ENCODE results near the gene PSPH. TPM values are rescaled to one million over a fixed set of nuclear protein-coding genes. Genes with fewer than 3 reads are reported as not detected.
A peak's percentile ranks its signal among the peaks of the same experiment; 100 is the strongest.
"Not testable (repeated sequence)": the region's sequence is repeated elsewhere in the genome, so short reads cannot be mapped to it uniquely, and the experiment has no call there.

The PSPH gene
- total and polyA plus RNA-seq, 10 of the 15 experiments (the other 5 are each of a cell fraction or from before 2014, with no cell fraction given) = 5.2 to 36.4 (median 23.9) TPM

DNA sequence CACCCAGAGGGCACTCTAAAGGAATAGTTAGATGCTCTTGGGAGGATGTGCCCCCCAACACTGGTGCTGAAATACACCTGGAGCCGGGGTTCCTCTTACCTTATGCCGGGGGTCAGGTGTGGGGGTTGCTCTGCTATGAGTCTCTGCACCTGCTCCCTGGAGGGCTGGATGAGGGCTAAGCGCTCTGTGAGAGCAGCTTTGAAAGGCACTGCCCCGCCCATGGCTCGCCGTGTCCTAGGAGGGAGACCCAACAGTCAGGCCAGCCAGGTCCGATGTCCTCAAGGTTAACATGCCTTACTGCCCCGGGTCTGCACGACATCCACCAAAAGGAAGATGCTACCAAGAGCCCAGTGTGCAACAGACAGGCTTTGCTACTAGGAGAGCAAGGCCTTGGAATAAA, 31.7 kb downstream of the PSPH start:
- intact Hi-C loops (cut with micrococcal nuclease; ENCODE audit: unreplicated experiment) = no loop called here
- ATAC-seq = no peak
- H2AFZ ChIP-seq (ENCODE audit: control insufficient read depth, low read depth, low read length) = no peak overlapping the region
- no peaks in the 10 kb centered on the region for H4K20me1 ChIP-seq (ENCODE audit: control insufficient read depth, insufficient read depth)
- ChIA-PET POLR2A (no interaction called here), CTCF (no interaction called here), SMC1A (ENCODE audit: uncharacterized antibody, unreplicated experiment) (no interaction called here), RAD21 (ENCODE audit: unreplicated experiment) (no interaction called here)
- TF ChIP-seq STAT1 (conservative IDR thresholded peaks at IDR 0.05) = no peak
- TF ChIP-seq SMARCA5 (IDR thresholded peaks at IDR 0.05) = no peak
- TF ChIP-seq, protein P1, sequence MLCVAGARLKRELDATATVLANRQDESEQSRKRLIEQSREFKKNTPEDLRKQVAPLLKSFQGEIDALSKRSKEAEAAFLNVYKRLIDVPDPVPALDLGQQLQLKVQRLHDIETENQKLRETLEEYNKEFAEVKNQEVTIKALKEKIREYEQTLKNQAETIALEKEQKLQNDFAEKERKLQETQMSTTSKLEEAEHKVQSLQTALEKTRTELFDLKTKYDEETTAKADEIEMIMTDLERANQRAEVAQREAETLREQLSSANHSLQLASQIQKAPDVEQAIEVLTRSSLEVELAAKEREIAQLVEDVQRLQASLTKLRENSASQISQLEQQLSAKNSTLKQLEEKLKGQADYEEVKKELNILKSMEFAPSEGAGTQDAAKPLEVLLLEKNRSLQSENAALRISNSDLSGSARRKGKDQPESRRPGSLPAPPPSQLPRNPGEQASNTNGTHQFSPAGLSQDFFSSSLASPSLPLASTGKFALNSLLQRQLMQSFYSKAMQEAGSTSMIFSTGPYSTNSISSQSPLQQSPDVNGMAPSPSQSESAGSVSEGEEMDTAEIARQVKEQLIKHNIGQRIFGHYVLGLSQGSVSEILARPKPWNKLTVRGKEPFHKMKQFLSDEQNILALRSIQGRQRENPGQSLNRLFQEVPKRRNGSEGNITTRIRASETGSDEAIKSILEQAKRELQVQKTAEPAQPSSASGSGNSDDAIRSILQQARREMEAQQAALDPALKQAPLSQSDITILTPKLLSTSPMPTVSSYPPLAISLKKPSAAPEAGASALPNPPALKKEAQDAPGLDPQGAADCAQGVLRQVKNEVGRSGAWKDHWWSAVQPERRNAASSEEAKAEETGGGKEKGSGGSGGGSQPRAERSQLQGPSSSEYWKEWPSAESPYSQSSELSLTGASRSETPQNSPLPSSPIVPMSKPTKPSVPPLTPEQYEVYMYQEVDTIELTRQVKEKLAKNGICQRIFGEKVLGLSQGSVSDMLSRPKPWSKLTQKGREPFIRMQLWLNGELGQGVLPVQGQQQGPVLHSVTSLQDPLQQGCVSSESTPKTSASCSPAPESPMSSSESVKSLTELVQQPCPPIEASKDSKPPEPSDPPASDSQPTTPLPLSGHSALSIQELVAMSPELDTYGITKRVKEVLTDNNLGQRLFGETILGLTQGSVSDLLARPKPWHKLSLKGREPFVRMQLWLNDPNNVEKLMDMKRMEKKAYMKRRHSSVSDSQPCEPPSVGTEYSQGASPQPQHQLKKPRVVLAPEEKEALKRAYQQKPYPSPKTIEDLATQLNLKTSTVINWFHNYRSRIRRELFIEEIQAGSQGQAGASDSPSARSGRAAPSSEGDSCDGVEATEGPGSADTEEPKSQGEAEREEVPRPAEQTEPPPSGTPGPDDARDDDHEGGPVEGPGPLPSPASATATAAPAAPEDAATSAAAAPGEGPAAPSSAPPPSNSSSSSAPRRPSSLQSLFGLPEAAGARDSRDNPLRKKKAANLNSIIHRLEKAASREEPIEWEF (IDR thresholded peaks at IDR 0.05; ENCODE audit: insufficient replicate concordance, low read depth, low read length) = no peak
- no peak for TF ChIP-seq PAX5 (IDR thresholded peaks at IDR 0.05; ENCODE audit: borderline replicate concordance, low read depth, low read length)
- no peak for FAIRE-seq
- no peak for DNase-seq (ENCODE audit: low read depth, low spot score)
- no peak overlapping the region for H3K4me2 ChIP-seq (ENCODE audit: control insufficient read depth, insufficient read depth)
- no peak overlapping the region for H3K9ac ChIP-seq (ENCODE audit: control insufficient read depth, insufficient read depth, low read length)
- H3K79me2 ChIP-seq (ENCODE audit: control insufficient read depth, insufficient read depth, low read length) = no peaks in the 10 kb centered on the region
- no peak overlapping the region for H3K4me3 ChIP-seq
- H3K27me3 ChIP-seq (replicated peaks in 1 of 2; ENCODE audit: control insufficient read depth in 2 of 2, insufficient read depth in 2 of 2, low read length in 1 of 2) = no peaks in the 10 kb centered on the region
- 97% methylated on average over 9 of the region's 9 CpGs for WGBS (ENCODE audit: insufficient coverage, insufficient replicate concordance, low lambda C conversion rate, missing lambda C conversion rate)
- BruUV-seq (replicated peaks) = no TSS peak
- no peaks in the 10 kb centered on the region for H3K9me3 ChIP-seq (replicated peaks; ENCODE audit: control insufficient read depth, insufficient read depth, low read length)
- no peaks in the 10 kb centered on the region for H3K4me1 ChIP-seq (ENCODE audit: control insufficient read depth, insufficient read depth, low read length)
- H3K36me3 ChIP-seq (ENCODE audit: control insufficient read depth in 2 of 2, insufficient read depth in 2 of 2, low read length in 1 of 2) = peaks cover 0 to 2% of the 10 kb centered on the region in 2 experiments; a peak in 2 of 4 replicates
- no peak overlapping the region for H3K27ac ChIP-seq (ENCODE audit: control insufficient read depth, insufficient read depth)
- in situ Hi-C loops (cut with MboI) = no loop called here

DNA sequence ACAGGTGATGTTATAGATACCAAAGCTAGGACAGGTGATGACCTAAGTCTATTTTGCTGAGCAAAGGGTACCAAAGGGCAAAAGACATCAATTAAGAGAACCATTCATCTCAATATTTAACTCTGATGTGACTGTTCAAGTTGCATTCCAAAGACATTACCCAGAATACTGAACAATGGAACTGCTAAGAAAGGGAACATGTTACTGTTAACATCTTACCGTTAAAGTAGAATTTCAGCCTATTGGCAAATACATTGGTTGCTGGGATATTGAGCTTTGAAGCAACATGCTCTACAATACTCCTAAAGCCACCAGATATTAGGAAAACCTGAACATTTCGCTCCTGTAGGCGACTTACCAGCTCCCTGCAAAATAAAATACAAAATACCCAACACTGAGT, 34.2 kb downstream of the PSPH start:
- ChIA-PET SMC1A (ENCODE audit: uncharacterized antibody, unreplicated experiment) (interaction anchor here (1.0 kb wide), 1 partner anchor 58 kb away, joined by 3 read pairs; no protein-coding TSS in a partner anchor), RAD21 (ENCODE audit: unreplicated experiment) (interaction anchor here (0.7 kb wide), 1 partner anchor 53 kb away, joined by 3 read pairs; no protein-coding TSS in a partner anchor), CTCF (interaction anchor here (1.5 kb wide), 1 partner anchor 13 kb away, joined by 5 read pairs; no protein-coding TSS in a partner anchor)
- H3K27ac ChIP-seq (ENCODE audit: control insufficient read depth, insufficient read depth); H3K4me3 ChIP-seq; FAIRE-seq; ATAC-seq; DNase-seq (ENCODE audit: low read depth, low spot score); H3K4me1 ChIP-seq (ENCODE audit: control insufficient read depth, insufficient read depth, low read length); H4K20me1 ChIP-seq (ENCODE audit: control insufficient read depth, insufficient read depth); H3K4me2 ChIP-seq (ENCODE audit: control insufficient read depth, insufficient read depth); intact Hi-C loops (cut with micrococcal nuclease; ENCODE audit: unreplicated experiment); H3K9ac ChIP-seq (ENCODE audit: control insufficient read depth, insufficient read depth, low read length); H3K36me3 ChIP-seq (ENCODE audit: control insufficient read depth in 2 of 2, insufficient read depth in 2 of 2, low read length in 1 of 2); POLR2A ChIA-PET; H2AFZ ChIP-seq (ENCODE audit: control insufficient read depth, low read depth, low read length); H3K27me3 ChIP-seq (replicated peaks in 1 of 2; ENCODE audit: control insufficient read depth in 2 of 2, insufficient read depth in 2 of 2, low read length in 1 of 2); in situ Hi-C loops (cut with MboI); H3K9me3 ChIP-seq (replicated peaks; ENCODE audit: control insufficient read depth, insufficient read depth, low read length); H3K79me2 ChIP-seq (ENCODE audit: control insufficient read depth, insufficient read depth, low read length): not testable (repeated sequence)
- TSS peak; percentile 76 for BruUV-seq (replicated peaks)
- WGBS (ENCODE audit: insufficient coverage, insufficient replicate concordance, low lambda C conversion rate, missing lambda C conversion rate) = 97% methylated on average over 3 of the region's 3 CpGs

Measured in GM12878 (cell line).